Glutamatergic neuron (in vitro differentiated cells): ENCODE results near the gene TGFA. TPM values are rescaled to one million over a fixed set of nuclear protein-coding genes. Genes with fewer than 3 reads are reported as not detected.

Source experiments
- DNase-seq: peaks from one replicate; pipeline ENCODE4 v3.0.0; 2022
- H3K27ac Mint-ChIP-seq: one replicate; pipeline ENCODE4 v1.8.0; 2020; ENCODE audit warnings: mild to moderate bottlenecking, mixed read lengths, inconsistent platforms; ENCODE audit not compliant: unreplicated experiment
- H3K27me3 Mint-ChIP-seq: one replicate; pipeline ENCODE4 v1.8.0; 2020; ENCODE audit warnings: mild to moderate bottlenecking, moderate library complexity, mixed read lengths, inconsistent platforms; ENCODE audit not compliant: unreplicated experiment
- H3K36me3 Mint-ChIP-seq: one replicate; pipeline ENCODE4 v1.8.0; 2020; ENCODE audit warnings: mild to moderate bottlenecking, mixed read lengths, inconsistent platforms; ENCODE audit not compliant: unreplicated experiment
- H3K4me1 Mint-ChIP-seq: one replicate; pipeline ENCODE4 v1.8.0; 2020; ENCODE audit warnings: mild to moderate bottlenecking, low read depth, mixed read lengths, inconsistent platforms; ENCODE audit not compliant: unreplicated experiment
- H3K4me3 Mint-ChIP-seq: one replicate; pipeline ENCODE4 v1.8.0; 2020; ENCODE audit warnings: mild to moderate bottlenecking, mixed read lengths, inconsistent platforms; ENCODE audit not compliant: unreplicated experiment
- H3K9me3 Mint-ChIP-seq: one replicate; pipeline ENCODE4 v1.8.0; 2020; ENCODE audit warnings: mild to moderate bottlenecking, moderate library complexity, mixed read lengths, inconsistent platforms; ENCODE audit not compliant: unreplicated experiment
- total RNA-seq: library from RNA; stranded (reverse); fragmentation: NEBNext Ultra II Directional; extraction: Animal tissue kit (Norgen Biotek cat#: 25700); gene quantifications from one replicate; pipeline ENCODE4 v1.2.1, GENCODE V29; 2021; ENCODE audit not compliant: unreplicated experiment
- TF ChIP-seq, protein P1 (sequence below): fragments of 200-600 bp; sonication (generic); IDR thresholded peaks from one replicate; pipeline ENCODE4 v1.5.0; 2021; ENCODE audit not compliant: partially characterized antibody, unreplicated experiment

The TGFA gene
- total RNA-seq, 1 donor from 2014 or later = 4.7 TPM

DNA sequence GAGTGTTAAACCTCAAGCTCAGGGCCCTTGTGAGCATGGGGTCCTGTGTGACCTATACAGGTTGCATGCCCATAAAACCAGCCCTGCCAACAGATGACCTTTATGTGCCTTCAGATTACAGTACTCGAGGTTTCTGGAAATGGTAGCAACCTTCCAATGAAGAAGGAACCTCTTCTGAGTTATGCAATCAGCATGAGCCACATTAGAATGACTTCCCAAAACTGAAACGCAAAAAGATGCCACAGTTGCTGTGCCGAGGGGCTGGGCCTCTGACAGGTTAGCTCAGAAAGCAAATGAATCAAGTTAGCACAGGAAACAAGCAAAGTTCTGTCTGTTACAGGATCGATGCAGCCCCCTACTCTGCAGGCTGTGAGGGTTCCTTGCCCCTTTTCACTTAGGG lies 37.7 kb downstream of the TGFA start:
- Mint-ChIP-seq H3K36me3 (no peaks in the 10 kb centered on the region), H3K9me3 (peaks cover 8% of the 10 kb centered on the region), H3K4me1 (peaks cover 13% of the 10 kb centered on the region), H3K4me3 (no peak overlapping the region), H3K27me3 (peaks cover 7% of the 10 kb centered on the region), H3K27ac (no peak overlapping the region)
- TF ChIP-seq, protein P1, sequence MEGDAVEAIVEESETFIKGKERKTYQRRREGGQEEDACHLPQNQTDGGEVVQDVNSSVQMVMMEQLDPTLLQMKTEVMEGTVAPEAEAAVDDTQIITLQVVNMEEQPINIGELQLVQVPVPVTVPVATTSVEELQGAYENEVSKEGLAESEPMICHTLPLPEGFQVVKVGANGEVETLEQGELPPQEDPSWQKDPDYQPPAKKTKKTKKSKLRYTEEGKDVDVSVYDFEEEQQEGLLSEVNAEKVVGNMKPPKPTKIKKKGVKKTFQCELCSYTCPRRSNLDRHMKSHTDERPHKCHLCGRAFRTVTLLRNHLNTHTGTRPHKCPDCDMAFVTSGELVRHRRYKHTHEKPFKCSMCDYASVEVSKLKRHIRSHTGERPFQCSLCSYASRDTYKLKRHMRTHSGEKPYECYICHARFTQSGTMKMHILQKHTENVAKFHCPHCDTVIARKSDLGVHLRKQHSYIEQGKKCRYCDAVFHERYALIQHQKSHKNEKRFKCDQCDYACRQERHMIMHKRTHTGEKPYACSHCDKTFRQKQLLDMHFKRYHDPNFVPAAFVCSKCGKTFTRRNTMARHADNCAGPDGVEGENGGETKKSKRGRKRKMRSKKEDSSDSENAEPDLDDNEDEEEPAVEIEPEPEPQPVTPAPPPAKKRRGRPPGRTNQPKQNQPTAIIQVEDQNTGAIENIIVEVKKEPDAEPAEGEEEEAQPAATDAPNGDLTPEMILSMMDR = no peak
- DNase-seq = no peak

- Mint-ChIP-seq H3K27me3 (peaks cover 7% of the 10 kb centered on the region), H3K4me1 (peaks cover 16% of the 10 kb centered on the region), H3K4me3 (no peak overlapping the region), H3K36me3 (no peaks in the 10 kb centered on the region), H3K27ac (no peak overlapping the region), H3K9me3 (peaks cover 8% of the 10 kb centered on the region)
- TF ChIP-seq, protein P1 = no peak
- peak; percentile 45 for DNase-seq
Observed at GRCh38 chr2:70514612-70515055, 39.0 kb downstream of the TGFA start.

- peak overlapping the region; percentile 34 for H3K27ac Mint-ChIP-seq
- DNase-seq = no peak
- TF ChIP-seq, protein P1 = no peak
- H3K9me3 Mint-ChIP-seq = peaks cover 8% of the 10 kb centered on the region
- H3K36me3 Mint-ChIP-seq = no peaks in the 10 kb centered on the region
- peak overlapping the region; percentile 3 for H3K4me3 Mint-ChIP-seq
- H3K4me1 Mint-ChIP-seq = peaks cover 19% of the 10 kb centered on the region
- H3K27me3 Mint-ChIP-seq = peaks cover 7% of the 10 kb centered on the region
Observed at GRCh38 chr2:70513738-70514137, 39.9 kb downstream of the TGFA start.

GRCh38 chr2:70511971-70512729 lies 41.5 kb downstream of the TGFA start:
- DNase-seq = no peak
- no peak overlapping the region for H3K4me3 Mint-ChIP-seq
- H3K4me1 Mint-ChIP-seq = peaks cover 19% of the 10 kb centered on the region
- peaks cover 7% of the 10 kb centered on the region for H3K27me3 Mint-ChIP-seq
- H3K27ac Mint-ChIP-seq = no peak overlapping the region
- TF ChIP-seq, protein P1 = no peak
- no peaks in the 10 kb centered on the region for H3K36me3 Mint-ChIP-seq
- H3K9me3 Mint-ChIP-seq = peaks cover 8% of the 10 kb centered on the region

DNA sequence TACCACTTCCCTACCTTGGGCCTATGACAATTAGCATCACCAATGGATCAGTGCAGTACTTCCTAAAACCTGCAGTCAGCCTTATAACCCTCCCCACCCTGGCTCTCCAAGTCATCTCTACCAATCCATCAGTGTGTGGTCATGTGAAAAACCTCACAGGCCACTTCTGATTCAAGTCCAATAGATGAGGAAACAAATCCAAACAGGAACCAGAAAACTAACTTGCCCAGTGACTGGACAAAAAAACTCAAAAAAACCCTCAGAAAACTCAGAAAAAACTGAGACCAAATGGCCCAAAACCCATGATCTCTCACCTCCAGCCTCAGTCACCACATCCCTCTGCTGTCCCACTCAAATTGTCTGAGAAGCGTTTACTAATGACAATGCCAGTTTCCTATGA lies 43.3 kb downstream of the TGFA start:
- H3K36me3 Mint-ChIP-seq = no peaks in the 10 kb centered on the region
- H3K4me1 Mint-ChIP-seq = peaks cover 19% of the 10 kb centered on the region
- TF ChIP-seq, protein P1 = no peak
- H3K27ac Mint-ChIP-seq = no peak overlapping the region
- peaks cover 7% of the 10 kb centered on the region for H3K27me3 Mint-ChIP-seq
- DNase-seq = no peak
- H3K4me3 Mint-ChIP-seq = no peak overlapping the region
- peaks cover 8% of the 10 kb centered on the region for H3K9me3 Mint-ChIP-seq
